ENCODE results near the gene SLC24A3. TPM values are rescaled to one million over a fixed set of nuclear protein-coding genes. Genes with fewer than 3 reads are reported as not detected.

The SLC24A3 gene
- total RNA-seq, 1 donor from 2014 or later, result 0.10 TPM

DNA sequence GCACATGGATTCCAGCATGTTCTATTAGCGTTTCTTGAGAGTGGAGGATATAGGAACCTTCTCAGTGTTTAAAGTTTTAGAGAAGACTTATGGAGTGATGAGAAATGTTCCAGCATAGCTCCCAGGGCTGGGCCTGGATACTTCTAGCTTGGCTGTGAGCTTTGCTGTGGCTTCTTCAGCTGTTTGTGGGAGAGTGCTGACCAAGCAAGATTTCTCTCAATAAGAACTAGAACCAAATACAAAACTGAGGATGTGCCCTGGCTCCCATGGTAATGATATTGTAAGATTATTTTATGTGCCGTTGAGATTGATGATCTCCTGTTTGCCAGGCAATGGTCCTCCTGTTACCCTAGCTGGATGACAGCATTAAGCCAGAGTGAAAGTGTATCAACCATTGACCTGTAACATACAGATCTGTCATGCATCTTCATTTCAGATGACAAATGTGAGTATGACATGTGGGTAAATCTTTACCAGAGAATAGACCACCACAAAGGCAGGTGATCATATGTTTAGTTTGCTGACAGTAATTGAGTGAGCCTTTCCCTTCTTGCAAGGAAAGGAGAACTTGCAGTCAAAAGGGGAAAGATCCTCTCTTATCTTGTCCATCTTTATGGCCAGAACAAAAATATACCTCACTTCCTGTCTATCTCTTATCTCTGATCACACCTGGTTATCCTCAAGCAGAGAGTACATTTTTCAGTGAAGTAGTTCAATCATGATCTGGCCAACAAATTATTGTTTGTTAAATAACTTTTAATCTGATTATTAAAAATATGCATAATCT, 180.1 kb downstream of the SLC24A3 start:
- no peak overlapping the region for H3K27ac Mint-ChIP-seq (ENCODE audit: unreplicated experiment)

DNA sequence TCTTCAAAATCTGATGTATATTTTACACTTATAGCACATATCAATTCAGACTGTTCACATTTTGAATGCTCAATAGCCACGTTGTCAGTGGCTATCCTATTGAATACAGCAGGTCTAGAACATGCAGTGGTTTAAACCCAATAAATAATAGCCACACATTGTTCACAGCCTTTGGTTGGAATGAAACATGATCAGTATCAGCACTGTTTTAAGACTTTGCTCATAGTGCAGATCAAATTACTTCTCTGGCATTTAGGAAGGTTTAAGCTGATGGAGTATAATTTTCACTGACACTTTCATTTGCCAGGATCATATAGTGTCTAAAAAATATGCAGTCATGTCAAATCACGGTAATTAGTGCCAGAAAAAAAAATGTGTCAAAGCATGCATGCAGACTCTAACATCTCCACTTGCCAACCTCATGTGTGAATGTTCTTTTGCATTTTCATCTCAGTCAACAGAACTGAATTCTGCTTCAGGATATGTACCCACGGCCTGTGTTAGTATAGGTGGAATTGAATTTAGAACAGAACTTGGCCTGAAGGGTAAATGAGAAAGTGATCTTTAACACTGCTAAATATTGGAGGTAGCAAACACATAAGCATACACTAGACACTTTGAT, 184.1 kb downstream of the SLC24A3 start:
- no peaks in the 10 kb centered on the region for H3K36me3 Mint-ChIP-seq (ENCODE audit: low read depth)
- no peaks in the 10 kb centered on the region for H3K4me1 Mint-ChIP-seq (ENCODE audit: low read depth)
- no peak overlapping the region for H3K4me3 Mint-ChIP-seq (ENCODE audit: unreplicated experiment)

More for the DNA sequence above, 180.1 kb downstream of the SLC24A3 start:
- H3K36me3 Mint-ChIP-seq (ENCODE audit: low read depth), result no peaks in the 10 kb centered on the region
- H3K27me3 Mint-ChIP-seq (ENCODE audit: low read depth), result no peaks in the 10 kb centered on the region
- no peak overlapping the region for H3K4me3 Mint-ChIP-seq (ENCODE audit: unreplicated experiment)
- no peaks in the 10 kb centered on the region for H3K4me1 Mint-ChIP-seq (ENCODE audit: low read depth)
- peaks cover 22% of the 10 kb centered on the region for H3K9me3 Mint-ChIP-seq (ENCODE audit: low read depth)
- TF ChIP-seq, protein P1, sequence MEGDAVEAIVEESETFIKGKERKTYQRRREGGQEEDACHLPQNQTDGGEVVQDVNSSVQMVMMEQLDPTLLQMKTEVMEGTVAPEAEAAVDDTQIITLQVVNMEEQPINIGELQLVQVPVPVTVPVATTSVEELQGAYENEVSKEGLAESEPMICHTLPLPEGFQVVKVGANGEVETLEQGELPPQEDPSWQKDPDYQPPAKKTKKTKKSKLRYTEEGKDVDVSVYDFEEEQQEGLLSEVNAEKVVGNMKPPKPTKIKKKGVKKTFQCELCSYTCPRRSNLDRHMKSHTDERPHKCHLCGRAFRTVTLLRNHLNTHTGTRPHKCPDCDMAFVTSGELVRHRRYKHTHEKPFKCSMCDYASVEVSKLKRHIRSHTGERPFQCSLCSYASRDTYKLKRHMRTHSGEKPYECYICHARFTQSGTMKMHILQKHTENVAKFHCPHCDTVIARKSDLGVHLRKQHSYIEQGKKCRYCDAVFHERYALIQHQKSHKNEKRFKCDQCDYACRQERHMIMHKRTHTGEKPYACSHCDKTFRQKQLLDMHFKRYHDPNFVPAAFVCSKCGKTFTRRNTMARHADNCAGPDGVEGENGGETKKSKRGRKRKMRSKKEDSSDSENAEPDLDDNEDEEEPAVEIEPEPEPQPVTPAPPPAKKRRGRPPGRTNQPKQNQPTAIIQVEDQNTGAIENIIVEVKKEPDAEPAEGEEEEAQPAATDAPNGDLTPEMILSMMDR (IDR thresholded peaks at IDR 0.05), result no peak
- DNase-seq (ENCODE audit: low spot score), result no peak

DNA sequence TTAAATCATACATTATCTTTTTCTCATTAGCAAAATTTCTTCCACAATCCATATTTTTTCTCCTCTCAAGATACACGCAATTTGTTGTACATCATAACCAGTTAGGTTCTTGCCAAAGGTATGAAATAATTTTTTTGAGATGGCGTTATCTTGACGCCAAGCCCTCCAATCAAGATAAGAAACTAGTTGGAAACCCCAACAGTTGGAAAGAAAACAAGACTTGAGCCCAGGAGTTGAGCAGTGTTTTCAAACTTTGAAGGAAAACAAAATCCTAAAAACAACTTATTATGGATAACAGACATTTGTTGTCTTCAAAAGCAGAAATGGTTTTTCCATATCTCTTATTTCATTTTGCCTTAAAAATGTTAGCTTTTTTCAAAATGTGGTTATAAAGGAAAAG, 184.8 kb downstream of the SLC24A3 start:
- no peaks in the 10 kb centered on the region for H3K36me3 Mint-ChIP-seq (ENCODE audit: low read depth)
- H3K27ac Mint-ChIP-seq (ENCODE audit: unreplicated experiment), result no peak overlapping the region
- TF ChIP-seq, protein P1 (IDR thresholded peaks at IDR 0.05), result no peak
- no peaks in the 10 kb centered on the region for H3K4me1 Mint-ChIP-seq (ENCODE audit: low read depth)
- no peaks in the 10 kb centered on the region for H3K27me3 Mint-ChIP-seq (ENCODE audit: low read depth)
- peaks cover 30% of the 10 kb centered on the region for H3K9me3 Mint-ChIP-seq (ENCODE audit: low read depth)
- H3K4me3 Mint-ChIP-seq (ENCODE audit: unreplicated experiment), result no peak overlapping the region
- no peak for DNase-seq (ENCODE audit: low spot score)

More for the DNA sequence above, 184.1 kb downstream of the SLC24A3 start:
- Mint-ChIP-seq H3K27me3 (ENCODE audit: low read depth) (no peaks in the 10 kb centered on the region), H3K27ac (ENCODE audit: unreplicated experiment) (no peak overlapping the region), H3K9me3 (ENCODE audit: low read depth) (peaks cover 30% of the 10 kb centered on the region)
- no peak for DNase-seq (ENCODE audit: low spot score)
- TF ChIP-seq, protein P1 (IDR thresholded peaks at IDR 0.05), result no peak

DNA sequence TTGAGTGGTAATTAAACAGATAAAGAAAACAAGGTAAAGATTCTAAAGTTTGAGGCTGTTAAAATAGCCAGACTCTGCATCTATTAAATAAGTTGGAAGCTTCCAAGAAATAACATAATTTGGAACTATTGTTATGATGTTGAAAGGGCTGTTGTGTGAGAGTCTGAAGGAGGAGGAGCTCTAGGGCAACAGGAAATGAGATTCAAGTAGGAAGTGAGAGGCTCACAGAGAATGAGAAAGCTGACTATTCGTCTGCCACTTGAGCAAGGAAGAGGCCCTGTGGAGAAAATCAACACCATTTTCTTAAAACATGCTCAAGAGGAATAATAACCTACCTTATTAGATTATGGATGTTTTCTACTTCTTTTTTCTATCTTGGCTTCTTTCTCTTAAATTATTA, 185.2 kb downstream of the SLC24A3 start:
- DNase-seq (ENCODE audit: low spot score), result no peak
- no peaks in the 10 kb centered on the region for H3K4me1 Mint-ChIP-seq (ENCODE audit: low read depth)
- no peak overlapping the region for H3K27ac Mint-ChIP-seq (ENCODE audit: unreplicated experiment)
- H3K36me3 Mint-ChIP-seq (ENCODE audit: low read depth), result no peaks in the 10 kb centered on the region
- H3K27me3 Mint-ChIP-seq (ENCODE audit: low read depth), result no peaks in the 10 kb centered on the region
- TF ChIP-seq, protein P1 (IDR thresholded peaks at IDR 0.05), result no peak
- H3K9me3 Mint-ChIP-seq (ENCODE audit: low read depth), result peaks cover 30% of the 10 kb centered on the region
- H3K4me3 Mint-ChIP-seq (ENCODE audit: unreplicated experiment), result no peak overlapping the region

DNA sequence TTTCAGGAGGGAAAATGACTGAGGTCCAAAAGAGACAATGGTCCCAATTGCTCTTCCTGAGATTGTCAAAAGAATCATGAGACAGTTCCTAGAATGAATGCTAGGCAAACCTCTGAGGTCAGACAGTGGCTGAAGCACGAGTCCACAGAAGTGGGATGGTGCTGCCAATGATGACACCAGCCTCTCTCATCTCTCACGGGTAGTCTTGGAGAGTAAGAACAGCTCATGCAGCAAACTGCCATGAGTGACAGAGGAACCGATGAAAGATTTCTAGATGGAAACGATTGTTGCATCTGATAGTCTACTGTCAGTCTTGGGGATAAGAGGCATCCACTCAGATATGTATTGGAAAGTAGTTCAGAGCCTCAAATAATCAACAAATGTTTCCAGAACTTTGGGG, 188.7 kb downstream of the SLC24A3 start:
- H3K27ac Mint-ChIP-seq (ENCODE audit: unreplicated experiment), result no peak overlapping the region
- TF ChIP-seq, protein P1 (IDR thresholded peaks at IDR 0.05), result no peak
- DNase-seq (ENCODE audit: low spot score), result no peak
- H3K36me3 Mint-ChIP-seq (ENCODE audit: low read depth), result no peaks in the 10 kb centered on the region
- peaks cover 25% of the 10 kb centered on the region for H3K9me3 Mint-ChIP-seq (ENCODE audit: low read depth)
- H3K27me3 Mint-ChIP-seq (ENCODE audit: low read depth), result no peaks in the 10 kb centered on the region
- no peak overlapping the region for H3K4me3 Mint-ChIP-seq (ENCODE audit: unreplicated experiment)
- H3K4me1 Mint-ChIP-seq (ENCODE audit: low read depth), result no peaks in the 10 kb centered on the region

Data from chondrocyte (in vitro differentiated cells).